WTC11 (cell line): ENCODE measurements around the gene SLC36A4.

Source experiments
- ELF4 ChIP-seq: sonication (generic); formaldehyde crosslinking; IDR thresholded peaks from 2 replicates; pipeline ENCODE4 v1.8.1; 2022; ENCODE audit warnings: low read depth, mild to moderate bottlenecking, moderate library complexity, missing genetic modification reagents
- RELA ChIP-seq: sonication (generic); formaldehyde crosslinking; IDR thresholded peaks from 2 replicates; pipeline ENCODE4 v1.8.1; 2022; ENCODE audit warnings: missing genetic modification reagents, mild to moderate bottlenecking, borderline replicate concordance
- ZNF671 ChIP-seq: fragments of 250-450 bp; sonication (Bioruptor Pico); IDR thresholded peaks from 2 replicates; pipeline ENCODE4 v1.8.0; 2021; ENCODE audit warnings: mild to moderate bottlenecking
- TF ChIP-seq, protein P1 (sequence below): fragments of 200-600 bp; IDR thresholded peaks from 2 replicates; pipeline ENCODE4 v1.8.0; 2022; ENCODE audit warnings: antibody characterized with exemption
- TF ChIP-seq, protein P2 (sequence below): sonication (generic); formaldehyde crosslinking; IDR thresholded peaks from 2 replicates; pipeline ENCODE4 v1.8.1; 2022; ENCODE audit warnings: mild to moderate bottlenecking, missing genetic modification reagents, moderate library complexity, borderline replicate concordance

DNA sequence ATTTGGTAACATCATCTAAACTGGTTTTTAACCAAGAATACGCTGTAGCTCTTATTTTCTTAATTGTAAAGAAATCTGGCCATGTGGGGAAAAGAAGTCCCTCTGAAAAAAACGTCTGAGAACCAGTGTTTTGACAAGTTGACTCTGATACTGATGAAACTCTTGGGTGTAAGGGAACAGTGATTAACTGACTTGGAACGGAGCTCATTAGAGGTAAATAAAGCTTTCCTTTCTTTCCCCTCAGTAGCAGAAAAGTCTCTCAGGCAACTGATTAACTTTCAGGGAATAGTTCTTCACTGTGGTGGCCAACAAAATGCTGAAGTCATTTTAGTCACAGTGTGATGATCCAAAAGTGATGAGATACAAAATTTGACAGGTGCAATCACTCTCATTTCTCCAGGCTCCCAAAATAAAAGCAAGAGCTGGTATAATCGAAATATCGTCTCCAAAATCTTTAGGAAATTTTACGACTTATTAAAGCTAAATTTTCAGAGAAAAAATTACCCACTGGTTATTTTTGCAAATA, 52.3 kb downstream of the SLC36A4 start:
- TF ChIP-seq RELA (CRISPR knock-in tag) (no peak), ELF4 (no peak), ZNF671 (CRISPR knock-in tag) (no peak)
- TF ChIP-seq, protein P1, sequence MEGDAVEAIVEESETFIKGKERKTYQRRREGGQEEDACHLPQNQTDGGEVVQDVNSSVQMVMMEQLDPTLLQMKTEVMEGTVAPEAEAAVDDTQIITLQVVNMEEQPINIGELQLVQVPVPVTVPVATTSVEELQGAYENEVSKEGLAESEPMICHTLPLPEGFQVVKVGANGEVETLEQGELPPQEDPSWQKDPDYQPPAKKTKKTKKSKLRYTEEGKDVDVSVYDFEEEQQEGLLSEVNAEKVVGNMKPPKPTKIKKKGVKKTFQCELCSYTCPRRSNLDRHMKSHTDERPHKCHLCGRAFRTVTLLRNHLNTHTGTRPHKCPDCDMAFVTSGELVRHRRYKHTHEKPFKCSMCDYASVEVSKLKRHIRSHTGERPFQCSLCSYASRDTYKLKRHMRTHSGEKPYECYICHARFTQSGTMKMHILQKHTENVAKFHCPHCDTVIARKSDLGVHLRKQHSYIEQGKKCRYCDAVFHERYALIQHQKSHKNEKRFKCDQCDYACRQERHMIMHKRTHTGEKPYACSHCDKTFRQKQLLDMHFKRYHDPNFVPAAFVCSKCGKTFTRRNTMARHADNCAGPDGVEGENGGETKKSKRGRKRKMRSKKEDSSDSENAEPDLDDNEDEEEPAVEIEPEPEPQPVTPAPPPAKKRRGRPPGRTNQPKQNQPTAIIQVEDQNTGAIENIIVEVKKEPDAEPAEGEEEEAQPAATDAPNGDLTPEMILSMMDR: no peak
- TF ChIP-seq, protein P2, sequence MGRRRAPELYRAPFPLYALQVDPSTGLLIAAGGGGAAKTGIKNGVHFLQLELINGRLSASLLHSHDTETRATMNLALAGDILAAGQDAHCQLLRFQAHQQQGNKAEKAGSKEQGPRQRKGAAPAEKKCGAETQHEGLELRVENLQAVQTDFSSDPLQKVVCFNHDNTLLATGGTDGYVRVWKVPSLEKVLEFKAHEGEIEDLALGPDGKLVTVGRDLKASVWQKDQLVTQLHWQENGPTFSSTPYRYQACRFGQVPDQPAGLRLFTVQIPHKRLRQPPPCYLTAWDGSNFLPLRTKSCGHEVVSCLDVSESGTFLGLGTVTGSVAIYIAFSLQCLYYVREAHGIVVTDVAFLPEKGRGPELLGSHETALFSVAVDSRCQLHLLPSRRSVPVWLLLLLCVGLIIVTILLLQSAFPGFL (CRISPR knock-in tag): no peak
